ENCODE results near the gene ETS2.

DNA sequence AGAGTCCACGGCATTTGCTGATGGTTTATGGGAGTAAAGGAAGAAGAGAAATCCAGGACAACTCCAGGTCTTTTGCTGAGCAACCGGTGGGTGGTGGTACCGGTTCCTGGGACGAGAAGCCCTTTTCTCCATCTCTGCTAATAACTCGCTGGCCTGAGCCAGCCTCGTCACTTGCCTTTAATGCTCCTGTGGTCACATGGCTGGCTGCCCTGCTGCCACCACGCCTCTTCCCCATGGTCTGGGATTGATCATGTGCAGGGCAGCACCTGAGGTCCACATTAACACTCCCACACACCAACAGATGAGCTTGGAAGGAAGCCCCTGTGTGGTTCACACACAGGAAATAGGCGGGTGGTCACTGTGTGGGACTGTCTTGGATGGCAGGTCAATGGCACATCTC, 10.3 kb upstream of the ETS2 start:
- TF ChIP-seq, protein P1, sequence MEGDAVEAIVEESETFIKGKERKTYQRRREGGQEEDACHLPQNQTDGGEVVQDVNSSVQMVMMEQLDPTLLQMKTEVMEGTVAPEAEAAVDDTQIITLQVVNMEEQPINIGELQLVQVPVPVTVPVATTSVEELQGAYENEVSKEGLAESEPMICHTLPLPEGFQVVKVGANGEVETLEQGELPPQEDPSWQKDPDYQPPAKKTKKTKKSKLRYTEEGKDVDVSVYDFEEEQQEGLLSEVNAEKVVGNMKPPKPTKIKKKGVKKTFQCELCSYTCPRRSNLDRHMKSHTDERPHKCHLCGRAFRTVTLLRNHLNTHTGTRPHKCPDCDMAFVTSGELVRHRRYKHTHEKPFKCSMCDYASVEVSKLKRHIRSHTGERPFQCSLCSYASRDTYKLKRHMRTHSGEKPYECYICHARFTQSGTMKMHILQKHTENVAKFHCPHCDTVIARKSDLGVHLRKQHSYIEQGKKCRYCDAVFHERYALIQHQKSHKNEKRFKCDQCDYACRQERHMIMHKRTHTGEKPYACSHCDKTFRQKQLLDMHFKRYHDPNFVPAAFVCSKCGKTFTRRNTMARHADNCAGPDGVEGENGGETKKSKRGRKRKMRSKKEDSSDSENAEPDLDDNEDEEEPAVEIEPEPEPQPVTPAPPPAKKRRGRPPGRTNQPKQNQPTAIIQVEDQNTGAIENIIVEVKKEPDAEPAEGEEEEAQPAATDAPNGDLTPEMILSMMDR (IDR thresholded peaks at IDR 0.05; ENCODE audit: insufficient read depth, low read depth, low read length), result no peak
- no peak for TF ChIP-seq EZH2 (IDR thresholded peaks at IDR 0.05; ENCODE audit: insufficient read depth, low read length)

All from astrocyte (in vitro differentiated cells and primary cell).